ENCODE data around the gene NSG1.

- no peak for TF ChIP-seq EP300 (IDR thresholded peaks at IDR 0.05)
- no peak for TF ChIP-seq CTCF (IDR thresholded peaks at IDR 0.05)
These were observed 53.6 kb downstream of the NSG1 start for GRCh38 chr4:4440333-4441061.
